ENCODE data around the gene GPRIN2. TPM values are rescaled to one million over a fixed set of nuclear protein-coding genes. Genes with fewer than 3 reads are reported as not detected.

GPRIN2 gene
- total RNA-seq, 6 experiments from 2014 or later, result 0.19 to 0.84 (median 0.32) TPM

- intact Hi-C loops (cut with DNase I), result no loop called here
- WGBS (ENCODE audit: insufficient coverage, low coverage, low lambda C conversion rate, missing lambda C conversion rate), result 89% methylated on average over 7 of the region's 31 CpGs
- no peaks in the 10 kb centered on the region for H3K9me3 ChIP-seq
- DNase-seq, result peak in 2 of 3 donors; percentile 27 to 59
- no peak for TF ChIP-seq POLR2A (IDR thresholded peaks at IDR 0.05)
- TF ChIP-seq, protein P1, sequence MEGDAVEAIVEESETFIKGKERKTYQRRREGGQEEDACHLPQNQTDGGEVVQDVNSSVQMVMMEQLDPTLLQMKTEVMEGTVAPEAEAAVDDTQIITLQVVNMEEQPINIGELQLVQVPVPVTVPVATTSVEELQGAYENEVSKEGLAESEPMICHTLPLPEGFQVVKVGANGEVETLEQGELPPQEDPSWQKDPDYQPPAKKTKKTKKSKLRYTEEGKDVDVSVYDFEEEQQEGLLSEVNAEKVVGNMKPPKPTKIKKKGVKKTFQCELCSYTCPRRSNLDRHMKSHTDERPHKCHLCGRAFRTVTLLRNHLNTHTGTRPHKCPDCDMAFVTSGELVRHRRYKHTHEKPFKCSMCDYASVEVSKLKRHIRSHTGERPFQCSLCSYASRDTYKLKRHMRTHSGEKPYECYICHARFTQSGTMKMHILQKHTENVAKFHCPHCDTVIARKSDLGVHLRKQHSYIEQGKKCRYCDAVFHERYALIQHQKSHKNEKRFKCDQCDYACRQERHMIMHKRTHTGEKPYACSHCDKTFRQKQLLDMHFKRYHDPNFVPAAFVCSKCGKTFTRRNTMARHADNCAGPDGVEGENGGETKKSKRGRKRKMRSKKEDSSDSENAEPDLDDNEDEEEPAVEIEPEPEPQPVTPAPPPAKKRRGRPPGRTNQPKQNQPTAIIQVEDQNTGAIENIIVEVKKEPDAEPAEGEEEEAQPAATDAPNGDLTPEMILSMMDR (IDR thresholded peaks at IDR 0.05), result no peak
- peak in 1 of 4 donors; percentile 1 for ATAC-seq
- no peak overlapping the region for H3K4me3 ChIP-seq
- H3K27me3 ChIP-seq, result no peaks in the 10 kb centered on the region
- no peak overlapping the region for H3K27ac ChIP-seq
- no peaks in the 10 kb centered on the region for H3K36me3 ChIP-seq
- H3K4me1 ChIP-seq, result no peaks in the 10 kb centered on the region
Measured at GRCh38 chr10:46549171-46550075, 7.0 kb downstream of the GPRIN2 start.

DNA sequence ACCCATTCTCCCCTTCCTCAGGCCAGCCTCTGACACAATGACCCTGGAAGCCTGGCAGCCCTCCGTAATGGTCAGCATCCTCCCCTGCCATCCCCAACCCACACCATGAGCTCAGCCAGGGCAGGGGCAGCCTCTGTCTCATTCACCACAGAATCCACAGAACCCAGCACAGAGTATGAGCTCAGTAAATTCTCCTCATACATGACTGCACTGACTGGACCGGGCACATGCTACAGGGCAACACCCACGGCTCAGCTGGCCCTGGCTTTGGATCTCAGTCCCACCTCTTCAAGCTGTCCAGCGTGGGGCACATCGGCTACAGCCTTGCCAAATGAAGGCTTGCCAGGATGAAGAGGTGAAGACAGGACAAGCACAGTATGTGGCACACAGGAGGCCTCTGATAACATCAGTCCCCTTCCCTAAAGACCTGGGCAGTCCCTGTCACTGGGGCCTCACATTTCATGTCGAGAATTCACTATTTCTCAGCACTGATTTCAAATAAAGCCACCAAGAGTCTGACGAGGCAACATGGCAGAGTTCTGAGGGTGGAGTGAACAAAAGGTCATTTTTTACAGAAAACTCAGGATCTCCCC is 7.9 kb downstream of the GPRIN2 start:
- Histone ChIP-seq H3K27ac (no peak overlapping the region), H3K36me3 (no peaks in the 10 kb centered on the region), H3K27me3 (no peaks in the 10 kb centered on the region), H3K4me3 (no peak overlapping the region), H3K9me3 (no peaks in the 10 kb centered on the region), H3K4me1 (no peaks in the 10 kb centered on the region)
- DNase-seq, result peak in 2 of 3 donors; percentile 23 to 49
- ATAC-seq, result no peak
- no peak for TF ChIP-seq POLR2A (IDR thresholded peaks at IDR 0.05)
- TF ChIP-seq, protein P1 (IDR thresholded peaks at IDR 0.05), result no peak
- WGBS (ENCODE audit: insufficient coverage, low coverage, low lambda C conversion rate, missing lambda C conversion rate), result 65% methylated on average over 7 of the region's 7 CpGs
- intact Hi-C loops (cut with DNase I), result no loop called here

GRCh38 chr10:46547541-46548497 is 8.6 kb downstream of the GPRIN2 start:
- H3K27me3 ChIP-seq, result no peaks in the 10 kb centered on the region
- 73% methylated on average over 8 of the region's 11 CpGs for WGBS (ENCODE audit: insufficient coverage, low coverage, low lambda C conversion rate, missing lambda C conversion rate)
- H3K4me1 ChIP-seq, result no peaks in the 10 kb centered on the region
- no peak overlapping the region for H3K27ac ChIP-seq
- intact Hi-C loops (cut with DNase I), result no loop called here
- no peak for ATAC-seq
- DNase-seq, result peak; percentile 19 to 53 (median 50)
- no peaks in the 10 kb centered on the region for H3K36me3 ChIP-seq
- H3K9me3 ChIP-seq, result no peaks in the 10 kb centered on the region
- H3K4me3 ChIP-seq, result no peak overlapping the region
- TF ChIP-seq, protein P1 (IDR thresholded peaks at IDR 0.05), result no peak
- no peak for TF ChIP-seq POLR2A (IDR thresholded peaks at IDR 0.05)
